ENCODE measurements around the gene IMP4. TPM values are rescaled to one million over a fixed set of nuclear protein-coding genes. Genes with fewer than 3 reads are reported as not detected.

Gene IMP4
- total and polyA plus RNA-seq, 2 experiments from 2014 or later = 79.1 to 109 TPM

- H3K9me3 ChIP-seq (ENCODE audit: low read depth) = no peaks in the 10 kb centered on the region
- no peak for DNase-seq
- H3K27ac ChIP-seq = no peak overlapping the region
- no peaks in the 10 kb centered on the region for H3K36me3 ChIP-seq (ENCODE audit: low read depth)
- no peak overlapping the region for H2AFZ ChIP-seq
- no peaks in the 10 kb centered on the region for H3K27me3 ChIP-seq (replicated peaks; ENCODE audit: insufficient read depth)
- H3K79me2 ChIP-seq (ENCODE audit: insufficient read depth) = peaks cover 22% of the 10 kb centered on the region
- no peaks in the 10 kb centered on the region for H3F3A ChIP-seq (ENCODE audit: insufficient read depth)
- in situ Hi-C loops (cut with MboI) = no loop called here
- no peaks in the 10 kb centered on the region for H4K20me1 ChIP-seq (ENCODE audit: insufficient read depth)
- TF ChIP-seq EZH2phosphoT487 (IDR thresholded peaks at IDR 0.05; ENCODE audit: insufficient read depth, low read depth) = no peak
- no peak for TF ChIP-seq EZH2 (IDR thresholded peaks at IDR 0.05; ENCODE audit: insufficient read depth, poor library complexity, severe bottlenecking)
- H3K9me2 ChIP-seq (ENCODE audit: insufficient read depth) = no peaks in the 10 kb centered on the region
- WGBS, 2 experiments (ENCODE audit: low coverage in 1 of 2, low lambda C conversion rate in 2 of 2, missing lambda C conversion rate in 2 of 2) = 85 to 96% methylated on average over 5 of the region's 5 CpGs
- no peak overlapping the region for H3K4me3 ChIP-seq
- H3K9ac ChIP-seq = no peak overlapping the region
- peaks cover 6% of the 10 kb centered on the region for H3K4me1 ChIP-seq (ENCODE audit: insufficient read depth)
- no peak overlapping the region for H3K4me2 ChIP-seq (ENCODE audit: unreplicated experiment)
These were observed 26.1 kb downstream of the IMP4 start for GRCh38 chr2:130368786-130369185.

GRCh38 chr2:130369311-130369964 is 26.7 kb downstream of the IMP4 start:
- peaks cover 11% of the 10 kb centered on the region for H3K4me1 ChIP-seq (ENCODE audit: insufficient read depth)
- no peak overlapping the region for H3K27ac ChIP-seq
- no peak for DNase-seq
- no peaks in the 10 kb centered on the region for H4K20me1 ChIP-seq (ENCODE audit: insufficient read depth)
- H3F3A ChIP-seq (ENCODE audit: insufficient read depth) = no peaks in the 10 kb centered on the region
- H3K9me3 ChIP-seq (ENCODE audit: low read depth) = no peaks in the 10 kb centered on the region
- no peak overlapping the region for H3K4me3 ChIP-seq
- no peak overlapping the region for H3K4me2 ChIP-seq (ENCODE audit: unreplicated experiment)
- no peaks in the 10 kb centered on the region for H3K9me2 ChIP-seq (ENCODE audit: insufficient read depth)
- TF ChIP-seq EZH2 (IDR thresholded peaks at IDR 0.05; ENCODE audit: insufficient read depth, poor library complexity, severe bottlenecking) (no peak), EZH2phosphoT487 (IDR thresholded peaks at IDR 0.05; ENCODE audit: insufficient read depth, low read depth) (no peak)
- no peak overlapping the region for H3K9ac ChIP-seq
- H3K27me3 ChIP-seq (replicated peaks; ENCODE audit: insufficient read depth) = no peaks in the 10 kb centered on the region
- H3K36me3 ChIP-seq (ENCODE audit: low read depth) = no peaks in the 10 kb centered on the region
- H3K79me2 ChIP-seq (ENCODE audit: insufficient read depth) = peaks cover 29% of the 10 kb centered on the region
- no peak overlapping the region for H2AFZ ChIP-seq
- in situ Hi-C loops (cut with MboI) = no loop called here

GRCh38 chr2:130369965-130370341 is 27.3 kb downstream of the IMP4 start:
- DNase-seq = no peak
- no peak overlapping the region for H3K27ac ChIP-seq
- no peak overlapping the region for H3K9ac ChIP-seq
- H3K9me3 ChIP-seq (ENCODE audit: low read depth) = no peaks in the 10 kb centered on the region
- WGBS, 2 experiments (ENCODE audit: low coverage in 1 of 2, low lambda C conversion rate in 2 of 2, missing lambda C conversion rate in 2 of 2) = 87 to 92% methylated on average over 5 of the region's 5 CpGs
- H2AFZ ChIP-seq = no peak overlapping the region
- no peaks in the 10 kb centered on the region for H4K20me1 ChIP-seq (ENCODE audit: insufficient read depth)
- no peak overlapping the region for H3K4me2 ChIP-seq (ENCODE audit: unreplicated experiment)
- in situ Hi-C loops (cut with MboI) = no loop called here
- H3K79me2 ChIP-seq (ENCODE audit: insufficient read depth) = peaks cover 34% of the 10 kb centered on the region
- no peak overlapping the region for H3K4me3 ChIP-seq
- H3K4me1 ChIP-seq (ENCODE audit: insufficient read depth) = peaks cover 16% of the 10 kb centered on the region
- H3K27me3 ChIP-seq (replicated peaks; ENCODE audit: insufficient read depth) = no peaks in the 10 kb centered on the region
- H3F3A ChIP-seq (ENCODE audit: insufficient read depth) = no peaks in the 10 kb centered on the region
- no peak for TF ChIP-seq EZH2 (IDR thresholded peaks at IDR 0.05; ENCODE audit: insufficient read depth, poor library complexity, severe bottlenecking)
- TF ChIP-seq EZH2phosphoT487 (IDR thresholded peaks at IDR 0.05; ENCODE audit: insufficient read depth, low read depth) = no peak
- no peaks in the 10 kb centered on the region for H3K9me2 ChIP-seq (ENCODE audit: insufficient read depth)
- H3K36me3 ChIP-seq (ENCODE audit: low read depth) = no peaks in the 10 kb centered on the region

GRCh38 chr2:130370490-130370889 is 27.8 kb downstream of the IMP4 start:
- no peaks in the 10 kb centered on the region for H4K20me1 ChIP-seq (ENCODE audit: insufficient read depth)
- H3K36me3 ChIP-seq (ENCODE audit: low read depth) = peaks cover under 1% of the 10 kb centered on the region; the same call in 1 of the 2 replicates
- no peaks in the 10 kb centered on the region for H3K9me2 ChIP-seq (ENCODE audit: insufficient read depth)
- no peaks in the 10 kb centered on the region for H3K9me3 ChIP-seq (ENCODE audit: low read depth)
- no peak overlapping the region for H3K9ac ChIP-seq
- no peak overlapping the region for H2AFZ ChIP-seq
- H3K4me1 ChIP-seq (ENCODE audit: insufficient read depth) = peaks cover 19% of the 10 kb centered on the region
- H3K4me2 ChIP-seq (ENCODE audit: unreplicated experiment) = no peak overlapping the region
- no peaks in the 10 kb centered on the region for H3F3A ChIP-seq (ENCODE audit: insufficient read depth)
- TF ChIP-seq EZH2phosphoT487 (IDR thresholded peaks at IDR 0.05; ENCODE audit: insufficient read depth, low read depth) = no peak
- TF ChIP-seq EZH2 (IDR thresholded peaks at IDR 0.05; ENCODE audit: insufficient read depth, poor library complexity, severe bottlenecking) = no peak
- in situ Hi-C loops (cut with MboI) = no loop called here
- no peaks in the 10 kb centered on the region for H3K27me3 ChIP-seq (replicated peaks; ENCODE audit: insufficient read depth)
- no peak overlapping the region for H3K4me3 ChIP-seq
- peaks cover 39% of the 10 kb centered on the region for H3K79me2 ChIP-seq (ENCODE audit: insufficient read depth)
- no peak for DNase-seq
- 93 to 95% methylated on average over 9 of the region's 9 CpGs for WGBS, 2 experiments (ENCODE audit: low coverage in 1 of 2, low lambda C conversion rate in 2 of 2, missing lambda C conversion rate in 2 of 2)
- H3K27ac ChIP-seq = no peak overlapping the region

GRCh38 chr2:130371723-130372054 is 29.0 kb downstream of the IMP4 start:
- Histone ChIP-seq H4K20me1 (ENCODE audit: insufficient read depth) (no peaks in the 10 kb centered on the region), H3K9me2 (ENCODE audit: insufficient read depth) (no peaks in the 10 kb centered on the region), H3K4me2 (ENCODE audit: unreplicated experiment) (peak overlapping the region; percentile 94), H3K27ac (peak overlapping the region; percentile 54; the same call in 1 of the 2 replicates), H3K79me2 (ENCODE audit: insufficient read depth) (peaks cover 51% of the 10 kb centered on the region), H3K9ac (peak overlapping the region; percentile 91), H3K27me3 (replicated peaks; ENCODE audit: insufficient read depth) (no peaks in the 10 kb centered on the region), H3K4me3 (peak overlapping the region; percentile 91), H3K9me3 (ENCODE audit: low read depth) (no peaks in the 10 kb centered on the region), H3F3A (ENCODE audit: insufficient read depth) (no peaks in the 10 kb centered on the region), H3K4me1 (ENCODE audit: insufficient read depth) (peaks cover 19% of the 10 kb centered on the region), H3K36me3 (ENCODE audit: low read depth) (peaks cover 6% of the 10 kb centered on the region), H2AFZ (peak overlapping the region; percentile 85)
- peak; percentile 65 for DNase-seq
- WGBS, 2 experiments (ENCODE audit: low coverage in 1 of 2, low lambda C conversion rate in 2 of 2, missing lambda C conversion rate in 2 of 2) = 26 to 27% methylated on average over 18 of the region's 18 CpGs
- TF ChIP-seq EZH2phosphoT487 (IDR thresholded peaks at IDR 0.05; ENCODE audit: insufficient read depth, low read depth) (no peak), EZH2 (IDR thresholded peaks at IDR 0.05; ENCODE audit: insufficient read depth, poor library complexity, severe bottlenecking) (no peak)
- in situ Hi-C loops (cut with MboI) = no loop called here

All from GM23248 (cell line).